Kidney tubule cell (primary cell): Measurements from ENCODE around the gene RNF130.
"Not testable (repeated sequence)": the region's sequence is repeated elsewhere in the genome, so short reads cannot be mapped to it uniquely, and the experiment has no call there.

ENCODE experiments used
- DNase-seq: peaks from one replicate; pipeline ENCODE4 v3.0.0-alpha.2; 2018; ENCODE audit warnings: low spot score

The RNF130 gene

GRCh38 chr5:179974246-179974945, 97.2 kb downstream of the RNF130 start:
- DNase-seq: no peak

DNA sequence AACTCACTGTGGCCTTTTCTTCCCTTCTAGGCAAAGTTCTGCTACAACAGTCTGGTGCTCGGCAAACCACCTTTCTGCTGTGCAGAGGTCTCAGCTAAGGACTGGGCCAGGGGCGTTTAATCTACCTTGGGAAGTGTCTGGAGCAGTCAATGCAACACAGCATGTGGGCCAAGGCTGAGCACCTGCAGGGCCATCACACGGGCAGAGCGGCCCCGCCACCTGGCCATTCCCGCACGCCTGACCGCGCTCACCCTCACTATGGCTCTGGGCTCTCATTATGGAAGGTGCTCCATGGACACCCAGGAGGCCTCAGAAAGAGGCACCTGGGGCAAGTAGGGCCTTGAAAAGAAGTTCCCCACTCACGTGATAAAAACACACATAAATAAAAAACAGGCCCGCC, 98.2 kb downstream of the RNF130 start:
- no peak for DNase-seq

DNA sequence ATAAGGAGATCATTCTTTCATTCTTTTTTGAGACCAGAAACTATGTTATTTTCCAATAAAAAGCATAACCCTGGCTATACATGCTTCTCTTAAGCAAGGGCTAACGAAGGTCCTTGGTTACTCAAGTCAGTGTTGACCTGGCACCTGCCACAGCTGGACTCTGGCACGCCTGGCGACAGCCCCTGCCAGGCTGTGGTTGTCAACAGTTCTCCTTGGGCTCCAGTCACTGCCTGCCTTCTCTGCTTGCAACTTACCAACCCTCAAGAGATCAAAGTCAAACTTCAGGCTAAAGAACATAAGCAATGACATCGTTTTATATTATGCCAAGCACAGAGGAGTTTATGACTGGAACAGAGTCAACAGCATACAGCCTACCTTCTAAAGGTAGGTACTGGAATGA, 102.4 kb downstream of the RNF130 start:
- no peak for DNase-seq

GRCh38 chr5:179967489-179967888, 104.1 kb downstream of the RNF130 start:
- DNase-seq: no peak

DNA sequence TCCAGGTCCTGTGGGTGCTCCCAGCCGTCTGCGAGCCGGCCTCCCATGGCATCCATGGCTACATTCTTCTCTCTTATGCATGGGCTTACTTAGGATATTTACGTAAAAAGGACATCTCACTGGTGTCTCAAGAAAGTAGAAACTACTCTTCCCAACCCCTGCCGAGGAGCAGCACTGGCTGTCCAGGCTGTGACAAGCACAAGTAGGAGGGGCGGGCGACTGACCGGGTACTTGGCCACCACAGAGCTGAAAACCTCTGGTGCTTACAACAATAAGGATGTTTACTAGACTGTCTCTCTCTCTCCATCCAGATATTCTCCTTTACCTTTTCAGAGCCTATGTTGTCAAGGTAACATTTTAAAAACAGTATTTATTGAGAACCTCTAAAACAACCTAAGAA, 107.5 kb downstream of the RNF130 start:
- DNase-seq: no peak

DNA sequence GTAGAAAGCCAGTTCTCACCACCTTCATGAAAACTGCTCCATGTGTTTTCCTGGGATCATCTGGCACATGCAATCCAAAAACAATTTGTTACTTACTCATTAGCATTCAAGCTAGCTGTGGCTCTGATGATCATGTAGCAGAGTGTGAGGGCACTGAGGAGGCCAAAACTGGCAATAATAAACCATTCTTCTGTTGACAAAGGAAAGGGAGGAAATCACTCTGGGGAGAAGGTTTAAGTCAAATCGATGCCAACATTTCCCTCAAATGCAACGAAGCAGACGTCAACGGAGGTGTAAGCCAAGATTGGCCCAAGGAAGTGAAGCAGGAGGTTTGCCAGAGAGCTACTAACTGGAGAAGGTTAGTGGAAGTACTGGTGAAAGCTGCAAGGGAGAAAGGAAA, 108.2 kb downstream of the RNF130 start:
- DNase-seq: no peak

DNA sequence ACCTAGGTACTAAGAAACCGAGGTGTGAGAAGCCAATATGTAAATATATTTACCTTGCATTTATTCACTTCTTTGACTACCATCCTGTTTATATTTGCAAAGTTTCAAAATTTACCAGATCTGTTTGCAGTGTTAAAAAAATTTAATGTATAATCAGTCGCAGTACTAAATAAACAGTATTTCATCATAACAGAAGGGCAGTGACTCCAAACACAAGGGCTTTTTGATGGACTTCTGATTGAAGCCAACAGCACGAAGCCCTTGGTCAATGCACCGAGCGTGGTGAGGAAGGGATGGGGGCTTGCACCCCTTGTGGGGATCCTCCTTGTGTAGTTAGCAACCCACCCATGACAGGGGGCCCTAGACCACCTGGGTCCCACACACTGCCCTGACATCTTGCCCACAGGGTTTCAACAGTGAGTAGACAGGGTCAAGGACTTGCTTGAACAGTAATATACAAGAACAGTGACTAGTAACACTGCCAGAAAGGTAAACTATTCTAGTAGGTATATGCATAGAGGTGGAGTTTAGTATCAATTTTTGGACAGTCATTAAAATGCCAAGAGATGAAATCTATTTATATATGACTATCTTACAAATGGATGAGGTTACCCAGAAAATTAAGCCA, 111.2 kb downstream of the RNF130 start:
- DNase-seq: no peak

- no peak for DNase-seq
Observed at GRCh38 chr5:179959641-179960040, 111.9 kb downstream of the RNF130 start.

- DNase-seq: not testable (repeated sequence)
Observed at GRCh38 chr5:179959118-179959517, 112.4 kb downstream of the RNF130 start.

- no peak for DNase-seq
Observed at GRCh38 chr5:179955630-179956029, 115.9 kb downstream of the RNF130 start.

DNA sequence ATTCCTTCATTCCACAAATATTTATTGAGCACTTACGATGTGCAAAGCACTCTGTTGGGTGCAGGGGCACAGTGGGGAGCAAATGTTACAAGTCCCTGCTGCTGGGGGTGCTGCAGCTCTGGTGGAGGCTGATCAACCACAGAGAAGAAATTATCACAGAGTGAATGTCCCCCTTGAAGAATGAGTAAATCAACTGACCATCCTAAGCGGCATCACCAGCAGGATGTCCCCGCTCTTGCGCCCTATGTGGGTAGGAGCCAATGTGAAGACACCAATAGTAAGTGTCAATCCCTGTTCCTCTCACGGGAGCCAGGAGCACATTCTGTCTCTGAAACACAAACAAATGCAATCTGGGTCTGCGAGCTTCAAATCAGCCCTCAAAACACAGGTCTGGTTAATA, 116.5 kb downstream of the RNF130 start:
- no peak for DNase-seq

DNA sequence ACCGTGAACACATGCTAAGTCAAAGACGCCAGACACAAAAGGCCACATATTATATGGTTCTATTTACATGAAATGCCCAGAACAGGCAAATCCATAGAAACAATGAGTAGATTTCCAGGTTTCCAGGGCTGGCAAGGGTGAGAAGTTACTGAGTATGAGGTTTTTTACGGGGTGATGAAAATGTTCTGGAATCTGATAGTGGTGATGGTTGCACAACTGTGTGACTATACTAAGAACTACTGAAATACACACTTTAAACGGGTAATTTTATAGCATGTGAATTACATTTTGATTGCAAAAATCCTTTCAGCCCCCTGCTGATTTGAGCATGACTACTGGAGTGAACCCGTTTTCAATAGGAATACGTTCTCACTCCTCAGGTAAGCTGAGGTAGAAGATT, 117.1 kb downstream of the RNF130 start:
- no peak for DNase-seq

DNA sequence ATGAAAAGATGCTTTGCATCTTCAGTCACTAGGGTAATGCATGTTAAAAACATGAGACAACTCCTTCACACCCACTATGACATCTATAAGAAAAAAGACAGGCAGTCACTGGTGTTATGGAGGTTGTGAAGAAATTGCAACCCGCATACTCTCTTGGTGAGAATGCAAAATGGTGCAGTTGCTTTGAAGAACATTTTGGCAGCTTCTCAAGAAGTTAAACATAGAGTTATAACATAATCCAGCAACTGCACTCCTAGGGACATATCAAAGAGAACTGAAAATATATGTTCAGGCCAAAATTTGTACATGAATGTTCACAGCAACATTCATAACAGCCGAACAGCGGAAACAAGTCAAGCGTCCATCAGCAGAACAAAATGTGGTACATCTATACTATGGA, 117.6 kb downstream of the RNF130 start:
- DNase-seq: no peak

- no peak for DNase-seq
Observed at GRCh38 chr5:179936976-179937681, 134.4 kb downstream of the RNF130 start.

GRCh38 chr5:179930788-179931473, 140.6 kb downstream of the RNF130 start:
- no peak for DNase-seq

DNA sequence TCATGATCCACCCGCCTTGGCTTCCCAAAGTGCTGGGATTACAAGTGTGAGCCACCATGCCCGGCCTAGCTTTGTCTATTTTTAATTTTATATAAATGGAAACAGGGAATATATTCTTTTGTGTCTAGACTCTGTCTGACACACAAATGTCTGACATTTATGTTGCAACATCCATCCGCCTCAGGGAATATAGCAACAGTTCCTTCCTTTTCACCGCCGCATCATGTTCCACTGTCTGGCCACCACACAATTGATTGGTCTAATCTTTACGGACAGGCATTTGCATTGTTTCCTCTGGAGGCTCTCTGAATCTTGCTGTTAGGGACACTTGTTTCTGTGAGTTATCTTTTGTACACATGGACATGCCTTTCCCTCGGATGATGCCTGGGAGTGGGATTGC, 143.7 kb downstream of the RNF130 start:
- no peak for DNase-seq

- no peak for DNase-seq
Observed at GRCh38 chr5:179926657-179927056, 144.9 kb downstream of the RNF130 start.

DNA sequence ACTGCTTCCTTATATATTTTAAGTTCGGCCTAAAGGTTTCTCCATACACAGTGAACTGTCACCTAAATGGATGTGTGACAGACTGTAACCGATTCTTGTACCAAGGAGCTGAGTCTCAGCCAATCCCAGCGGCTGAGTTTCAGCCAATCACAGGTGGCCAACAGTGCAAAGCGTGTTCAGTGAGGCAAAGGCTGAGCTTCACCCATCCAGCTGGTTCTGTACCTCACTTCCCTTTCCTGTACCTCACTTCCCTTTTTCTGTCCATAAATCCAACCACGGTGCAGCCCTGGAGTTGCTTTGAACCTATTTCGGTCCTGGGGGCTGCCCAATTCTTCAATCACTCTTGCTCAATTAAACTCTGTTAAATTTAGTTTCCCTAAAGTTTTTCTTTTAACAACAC, 148.1 kb downstream of the RNF130 start:
- no peak for DNase-seq

- no peak for DNase-seq
Observed at GRCh38 chr5:179920175-179920574, 151.4 kb downstream of the RNF130 start.

GRCh38 chr5:179919487-179920060, 152.0 kb downstream of the RNF130 start:
- DNase-seq: no peak

GRCh38 chr5:179918742-179919486, 152.6 kb downstream of the RNF130 start:
- DNase-seq: no peak

DNA sequence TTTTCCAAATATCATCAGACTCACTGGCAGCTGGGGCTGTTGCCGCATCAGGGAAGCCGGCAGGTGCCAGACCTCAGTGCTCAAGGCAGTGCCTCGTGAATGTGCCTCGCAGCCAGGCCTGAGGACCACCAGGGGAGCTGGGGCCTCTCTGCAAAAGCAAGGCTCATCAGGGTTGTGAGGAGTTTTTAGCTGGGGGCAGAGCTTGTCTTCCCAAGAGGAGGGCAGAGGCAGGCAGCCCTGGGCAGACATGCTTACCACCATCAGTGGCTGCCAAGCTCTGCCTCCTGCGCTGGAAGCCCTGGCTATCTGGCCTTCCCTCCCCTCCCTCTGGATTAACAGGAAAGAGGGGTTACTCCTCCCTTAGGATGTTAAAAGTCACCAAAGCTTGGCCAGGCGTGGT, 155.0 kb downstream of the RNF130 start:
- DNase-seq: no peak
